Uterus (tissue), 4 donors: Measurements from ENCODE around the gene ANKRD55. TPM values are rescaled to one million over a fixed set of nuclear protein-coding genes. Genes with fewer than 3 reads are reported as not detected.
"Not testable (repeated sequence)": the region's sequence is repeated elsewhere in the genome, so short reads cannot be mapped to it uniquely, and the experiment has no call there.

Experiments
- DNase-seq, 2 donors: peaks; one replicate each; pipeline ENCODE4 v3.0.0-alpha.2; 2019 to 2020
- H3K27ac ChIP-seq, 2 donors: fragments of 200-600 bp; sonication (generic); 1 replicate in 1 of 2; 2 replicates in 1 of 2; pipeline ENCODE4 v1.5.1; 2016 to 2018
- H3K27me3 ChIP-seq, 2 donors: fragments of 200-600 bp; sonication (generic); one replicate each; pipeline ENCODE4 v1.5.1; 2018 to 2019; ENCODE audit warnings: control low read depth in 1 of 2
- H3K36me3 ChIP-seq, 2 donors: fragments of 200-600 bp; sonication (generic); one replicate each; pipeline ENCODE4 v1.5.1; 2019; ENCODE audit warnings: control low read depth in 1 of 2
- H3K4me1 ChIP-seq, 2 donors: fragments of 200-600 bp; sonication (generic); one replicate each; pipeline ENCODE4 v1.5.1; 2018 to 2019; ENCODE audit warnings: control low read depth in 1 of 2
- H3K4me3 ChIP-seq, 2 donors: fragments of 200-600 bp; sonication (generic); 1 replicate in 1 of 2; 2 replicates in 1 of 2; pipeline ENCODE4 v1.5.1; 2018 to 2019; ENCODE audit warnings: mild to moderate bottlenecking in 1 of 2
- H3K9me3 ChIP-seq, 2 donors: fragments of 200-600 bp; sonication (generic); one replicate each; pipeline ENCODE4 v1.5.1; 2019; ENCODE audit warnings: control low read depth in 1 of 2
- POLR2A ChIP-seq, 2 donors: fragments of 450-650 bp; IDR thresholded peaks; one replicate each; pipeline ENCODE4 v1.6.1; 2016; ENCODE audit warnings: antibody characterized with exemption in 2 of 2, mild to moderate bottlenecking in 1 of 2, moderate library complexity in 1 of 2
- intact Hi-C: fragments of 100-400 bp; cut with DNase I; formaldehyde crosslinking; loops from one replicate; pipeline ENCODE4 v1.15.1; 2023; ENCODE audit warnings: low total_unique reads
- total RNA-seq, 4 donors: library from RNA; depleted of rRNA in 3 of 4; stranded (reverse); fragments of >200 nt in 3 of 4; gene quantifications; one replicate each; pipeline versions ENCODE4 v1.1.0 to v1.2.4, GENCODE V29; 2014 to 2023
- TF ChIP-seq, protein P1 (sequence below), 4 experiments: fragments of 200-600 bp in 2 of 4; fragments of 450-650 bp in 2 of 4; sonication (generic) in 2 of 4; IDR thresholded peaks; one replicate each; pipeline ENCODE4 v1.5.1; 2016 to 2019; ENCODE audit warnings: antibody characterized with exemption in 4 of 4, mild to moderate bottlenecking in 2 of 4, moderate library complexity in 1 of 4
- donor health status: DM: yes; HTN: yes; CAD: no.

Gene ANKRD55
- total RNA-seq, 4 donors from 2014 or later: 0.55 TPM; not detected in 3

DNA sequence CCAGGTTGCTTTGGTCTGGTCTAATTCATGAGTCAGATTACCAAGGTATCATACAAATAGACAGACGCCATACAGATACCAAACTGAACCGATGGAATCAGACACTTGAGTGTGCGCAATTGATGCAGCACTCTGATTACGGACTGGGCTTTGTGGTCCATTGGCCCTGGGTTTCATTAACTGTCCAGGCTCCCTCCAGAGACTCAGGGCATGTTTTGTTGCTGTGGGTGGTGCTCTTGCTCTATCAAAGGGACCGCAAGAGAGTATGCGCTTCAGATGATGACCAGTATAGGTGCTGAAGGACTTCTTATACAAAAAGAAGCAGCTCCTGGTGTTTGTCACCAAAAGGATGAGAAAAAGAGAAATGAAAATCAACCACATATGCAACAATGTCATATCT lies 36.9 kb upstream of the ANKRD55 start:
- H3K27ac ChIP-seq: no peak overlapping the region
- intact Hi-C loops: no loop called here
- DNase-seq: no peak
- H3K27me3 ChIP-seq: no peaks in the 10 kb centered on the region
- no peaks in the 10 kb centered on the region for H3K4me1 ChIP-seq
- H3K4me3 ChIP-seq: no peak overlapping the region
- H3K36me3 ChIP-seq: no peaks in the 10 kb centered on the region
- no peak for TF ChIP-seq POLR2A (IDR thresholded peaks at IDR 0.05)
- TF ChIP-seq, protein P1, sequence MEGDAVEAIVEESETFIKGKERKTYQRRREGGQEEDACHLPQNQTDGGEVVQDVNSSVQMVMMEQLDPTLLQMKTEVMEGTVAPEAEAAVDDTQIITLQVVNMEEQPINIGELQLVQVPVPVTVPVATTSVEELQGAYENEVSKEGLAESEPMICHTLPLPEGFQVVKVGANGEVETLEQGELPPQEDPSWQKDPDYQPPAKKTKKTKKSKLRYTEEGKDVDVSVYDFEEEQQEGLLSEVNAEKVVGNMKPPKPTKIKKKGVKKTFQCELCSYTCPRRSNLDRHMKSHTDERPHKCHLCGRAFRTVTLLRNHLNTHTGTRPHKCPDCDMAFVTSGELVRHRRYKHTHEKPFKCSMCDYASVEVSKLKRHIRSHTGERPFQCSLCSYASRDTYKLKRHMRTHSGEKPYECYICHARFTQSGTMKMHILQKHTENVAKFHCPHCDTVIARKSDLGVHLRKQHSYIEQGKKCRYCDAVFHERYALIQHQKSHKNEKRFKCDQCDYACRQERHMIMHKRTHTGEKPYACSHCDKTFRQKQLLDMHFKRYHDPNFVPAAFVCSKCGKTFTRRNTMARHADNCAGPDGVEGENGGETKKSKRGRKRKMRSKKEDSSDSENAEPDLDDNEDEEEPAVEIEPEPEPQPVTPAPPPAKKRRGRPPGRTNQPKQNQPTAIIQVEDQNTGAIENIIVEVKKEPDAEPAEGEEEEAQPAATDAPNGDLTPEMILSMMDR (IDR thresholded peaks at IDR 0.05): no peak
- no peaks in the 10 kb centered on the region for H3K9me3 ChIP-seq

DNA sequence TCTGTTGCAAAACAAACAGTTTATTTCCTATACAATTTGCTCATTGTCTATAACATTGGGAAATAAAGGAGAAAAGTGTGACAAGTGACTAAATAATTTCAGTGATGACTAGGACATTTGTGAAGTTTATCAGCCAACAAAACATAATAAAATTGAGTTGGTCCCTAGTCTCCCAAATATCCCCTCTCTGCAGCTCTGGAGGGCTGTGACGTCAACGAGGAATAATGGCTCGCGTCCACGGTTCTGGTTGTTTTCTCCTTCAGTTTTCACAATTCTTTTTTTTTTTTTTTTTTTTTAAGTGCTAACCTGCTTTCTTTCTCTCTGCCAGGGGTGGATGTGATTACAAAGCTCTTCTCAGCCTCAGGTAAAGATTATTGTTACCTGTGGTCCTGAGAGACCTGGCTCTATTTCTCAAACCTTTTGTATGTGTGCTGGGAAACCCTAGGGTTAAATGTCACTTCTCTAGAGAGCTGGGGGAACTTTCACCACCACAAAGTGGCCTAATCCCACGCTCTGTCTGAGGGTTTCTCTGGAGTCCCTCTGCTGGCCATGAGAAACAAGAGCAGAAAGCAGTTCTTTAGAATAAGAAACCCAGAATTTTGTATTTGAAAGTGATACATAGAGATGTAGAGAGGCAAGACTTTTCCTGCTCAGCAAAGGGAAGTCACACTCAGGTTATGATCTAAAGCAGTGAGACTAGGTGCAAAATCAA lies 36.2 kb upstream of the ANKRD55 start:
- Histone ChIP-seq H3K27me3 (no peaks in the 10 kb centered on the region), H3K36me3 (no peaks in the 10 kb centered on the region), H3K9me3 (no peaks in the 10 kb centered on the region), H3K27ac (no peak overlapping the region), H3K4me1 (no peaks in the 10 kb centered on the region), H3K4me3 (no peak overlapping the region)
- intact Hi-C loops: loop anchor here (5.0 kb wide), 1 partner anchor 568 kb away; no protein-coding TSS in a partner anchor
- peak in 1 of 2 donors; percentile 43 for DNase-seq
- TF ChIP-seq POLR2A (IDR thresholded peaks at IDR 0.05): no peak
- TF ChIP-seq, protein P1 (IDR thresholded peaks at IDR 0.05): peak in 3 of 4 experiments; percentile 33 to 57 (median 51)

DNA sequence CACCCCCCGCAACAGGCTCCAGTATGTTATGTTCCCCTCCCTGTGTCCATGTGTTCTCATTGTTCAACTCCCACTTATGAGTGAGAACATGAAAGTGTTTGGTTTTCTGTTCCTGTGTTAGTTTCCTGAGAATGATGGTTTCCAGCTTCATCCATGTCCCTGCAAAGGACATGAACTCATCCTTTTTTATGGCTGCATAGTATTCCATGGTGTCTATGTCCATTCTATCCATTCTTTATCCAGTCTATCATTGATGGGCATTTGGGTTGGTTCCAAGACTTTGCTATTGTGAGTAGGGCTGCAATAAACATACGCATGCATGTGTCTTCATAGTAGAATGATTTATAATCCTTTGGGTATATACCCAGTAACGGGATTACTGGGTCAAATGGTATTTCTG lies 35.6 kb upstream of the ANKRD55 start:
- DNase-seq, H3K27me3 ChIP-seq, H3K27ac ChIP-seq, H3K9me3 ChIP-seq, H3K4me1 ChIP-seq, H3K36me3 ChIP-seq, H3K4me3 ChIP-seq: not testable (repeated sequence)
- intact Hi-C loops: loop anchor here (5.0 kb wide), 1 partner anchor 569 kb away; no protein-coding TSS in a partner anchor

DNA sequence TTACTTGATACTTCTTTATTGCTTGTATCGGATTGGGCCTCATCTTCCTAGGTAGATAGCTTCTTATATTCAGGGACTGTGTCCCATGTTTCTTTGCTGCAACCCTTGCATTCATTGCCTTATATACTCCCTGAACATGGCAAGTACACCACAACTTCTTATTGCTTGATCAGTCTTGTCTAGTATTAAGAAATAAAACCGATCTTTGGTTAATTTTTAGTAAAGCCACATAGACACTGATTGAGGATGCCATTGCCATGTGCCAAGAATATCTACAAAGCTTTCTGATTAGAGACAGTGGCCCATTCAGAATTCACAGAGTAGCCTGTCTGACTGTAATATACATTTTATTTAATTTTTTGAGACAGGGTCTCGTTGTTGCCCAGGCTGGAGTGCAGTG lies 34.7 kb upstream of the ANKRD55 start:
- Histone ChIP-seq H3K36me3 (no peaks in the 10 kb centered on the region), H3K27me3 (no peaks in the 10 kb centered on the region), H3K4me1 (no peaks in the 10 kb centered on the region), H3K4me3 (no peak overlapping the region), H3K27ac (no peak overlapping the region), H3K9me3 (no peaks in the 10 kb centered on the region)
- DNase-seq: no peak
- TF ChIP-seq, protein P1 (IDR thresholded peaks at IDR 0.05): no peak
- no peak for TF ChIP-seq POLR2A (IDR thresholded peaks at IDR 0.05)
- intact Hi-C loops: loop anchor here (5.0 kb wide), 1 partner anchor 569 kb away; no protein-coding TSS in a partner anchor

DNA sequence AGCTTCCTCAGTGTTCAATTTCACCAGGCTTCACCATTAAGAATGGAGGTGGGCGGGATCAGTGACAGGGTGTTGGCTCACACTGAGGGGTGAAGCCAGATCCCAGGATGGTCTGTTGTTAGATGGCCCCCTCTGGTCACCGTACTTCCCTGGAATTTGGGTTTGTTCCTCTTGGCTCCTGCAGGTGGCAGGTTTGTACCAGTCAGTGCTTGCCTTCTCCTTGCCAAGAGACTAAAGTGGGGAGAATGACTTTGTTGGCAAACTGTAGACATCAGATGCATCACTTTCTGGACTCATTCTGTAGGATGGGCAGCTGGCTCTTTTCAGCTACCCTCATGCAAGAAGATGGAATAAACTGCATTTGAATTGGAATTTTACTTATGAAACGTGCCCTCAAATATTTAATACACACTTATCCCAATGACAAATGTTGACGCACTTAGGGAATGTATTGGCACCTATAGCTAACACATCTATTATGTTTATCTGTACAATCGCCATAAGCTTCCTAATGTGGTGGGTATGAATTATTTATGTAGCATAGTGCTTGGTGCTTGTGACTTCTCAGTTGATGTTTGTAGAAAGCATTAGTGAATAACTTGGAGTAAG lies 31.4 kb upstream of the ANKRD55 start:
- TF ChIP-seq, protein P1 (IDR thresholded peaks at IDR 0.05): peak; percentile 28 to 51 (median 46)
- no peak for TF ChIP-seq POLR2A (IDR thresholded peaks at IDR 0.05)
- Histone ChIP-seq H3K4me3 (no peak overlapping the region), H3K27ac (no peak overlapping the region), H3K36me3 (no peaks in the 10 kb centered on the region), H3K9me3 (no peaks in the 10 kb centered on the region), H3K27me3 (no peaks in the 10 kb centered on the region), H3K4me1 (no peaks in the 10 kb centered on the region)
- DNase-seq: peak in 1 of 2 donors; percentile 23
- intact Hi-C loops: loop anchor here (5.0 kb wide), 1 partner anchor 573 kb away; no protein-coding TSS in a partner anchor
